Measurements from ENCODE around the gene MYO18B.

GRCh38 chr22:25869771-25870170 lies 127.8 kb downstream of the MYO18B start:
- no peak for TF ChIP-seq CTCF (IDR thresholded peaks at IDR 0.05)
- no peak for TF ChIP-seq POLR2A (IDR thresholded peaks at IDR 0.05)
- TF ChIP-seq EP300 (IDR thresholded peaks at IDR 0.05) = no peak

Data from ovary (tissue), 3 donors.